Right lobe of liver (tissue), 6 donors: ENCODE results near the gene THRA. TPM values are rescaled to one million over a fixed set of nuclear protein-coding genes. Genes with fewer than 3 reads are reported as not detected.
A peak's percentile ranks its signal among the peaks of the same experiment; 100 is the strongest.

ENCODE experiments used
- ATAC-seq, 4 donors: fragments of 200-7000 bp; cut with Tn5 transposase; one replicate each; pipeline ENCODE4 v1.9.1; 2020; ENCODE audit warnings: mild to moderate bottlenecking in 4 of 4, moderate library complexity in 4 of 4
- DNase-seq, 3 donors: peaks; one replicate each; pipeline ENCODE4 v3.0.0-alpha.2; 2020
- H3K27ac ChIP-seq, 3 donors: fragments of 200-600 bp; one replicate each; pipeline ENCODE4 v1.8.0; 2022
- H3K27me3 ChIP-seq, 2 donors: fragments of 200-600 bp; one replicate each; pipeline ENCODE4 v1.8.0; 2022
- H3K36me3 ChIP-seq, 4 donors: fragments of 200-600 bp; sonication (generic) in 1 of 4; one replicate each; pipeline versions ENCODE4 v1.5.1 to v1.8.0; 2017 to 2022; ENCODE audit warnings: control low read depth in 1 of 4
- H3K4me1 ChIP-seq, 4 donors: fragments of 200-600 bp; sonication (generic) in 1 of 4; one replicate each; pipeline versions ENCODE4 v1.5.1 to v1.8.0; 2017 to 2022; ENCODE audit warnings: control low read depth in 1 of 4
- H3K4me3 ChIP-seq, 3 donors: fragments of 200-600 bp; one replicate each; pipeline ENCODE4 v1.8.0; 2022
- H3K9me3 ChIP-seq, 4 donors: fragments of 200-600 bp; sonication (generic) in 1 of 4; one replicate each; pipeline versions ENCODE4 v1.5.1 to v1.8.0; 2017 to 2022; ENCODE audit warnings: control low read depth in 1 of 4
- POLR2A ChIP-seq: fragments of 450-650 bp; IDR thresholded peaks from one replicate; pipeline ENCODE4 v1.6.1; 2017; ENCODE audit warnings: antibody characterized with exemption, mild to moderate bottlenecking
- WGBS: methylation state at CpG from one replicate; pipeline ENCODE4 v1.1.6; 2018; ENCODE audit warnings: low coverage, low lambda C conversion rate; ENCODE audit not compliant: insufficient coverage; ENCODE audit errors: missing lambda C conversion rate; 5-methylcytosine and 5-hydroxymethylcytosine counted together
- intact Hi-C, 2 donors: fragments of 100-400 bp; cut with DNase I; formaldehyde crosslinking; loops; one replicate each; pipeline versions ENCODE4 v1.11.2 to v1.14.1; 2022
- total RNA-seq, 6 experiments: library from RNA; depleted of rRNA in 2 of 6; stranded (reverse); fragments of >200 nt in 2 of 6; fragmentation: NEBNext Ultra II Directional in 3 of 6; extraction: Animal tissue kit (Norgen Biotek cat#: 25700) in 3 of 6; gene quantifications; one replicate each; pipeline versions ENCODE4 v1.1.0 to v1.2.4, GENCODE V29; 2016 to 2023
- TF ChIP-seq, protein P1 (sequence below), 4 donors: fragments of 200-600 bp in 3 of 4; fragments of 450-650 bp in 1 of 4; IDR thresholded peaks; one replicate each; pipeline versions ENCODE4 v1.5.1 to v1.8.0; 2016 to 2022; ENCODE audit warnings: antibody characterized with exemption in 4 of 4, mild to moderate bottlenecking in 2 of 4
- donor health status: DM: no; HTN: yes; CAD: no.
- donor health status: DM: no; HTN: no; CAD: no.
- donor health status: DM: no; HTN: no; CAD: no.
- donor health status: DM: no; HTN: yes; CAD: no.
- donor health status: DM: no; HTN: yes; CAD: no.

The THRA gene
- total RNA-seq, 6 experiments from 2014 or later, result 3.7 to 9.4 (median 7.7) TPM

DNA sequence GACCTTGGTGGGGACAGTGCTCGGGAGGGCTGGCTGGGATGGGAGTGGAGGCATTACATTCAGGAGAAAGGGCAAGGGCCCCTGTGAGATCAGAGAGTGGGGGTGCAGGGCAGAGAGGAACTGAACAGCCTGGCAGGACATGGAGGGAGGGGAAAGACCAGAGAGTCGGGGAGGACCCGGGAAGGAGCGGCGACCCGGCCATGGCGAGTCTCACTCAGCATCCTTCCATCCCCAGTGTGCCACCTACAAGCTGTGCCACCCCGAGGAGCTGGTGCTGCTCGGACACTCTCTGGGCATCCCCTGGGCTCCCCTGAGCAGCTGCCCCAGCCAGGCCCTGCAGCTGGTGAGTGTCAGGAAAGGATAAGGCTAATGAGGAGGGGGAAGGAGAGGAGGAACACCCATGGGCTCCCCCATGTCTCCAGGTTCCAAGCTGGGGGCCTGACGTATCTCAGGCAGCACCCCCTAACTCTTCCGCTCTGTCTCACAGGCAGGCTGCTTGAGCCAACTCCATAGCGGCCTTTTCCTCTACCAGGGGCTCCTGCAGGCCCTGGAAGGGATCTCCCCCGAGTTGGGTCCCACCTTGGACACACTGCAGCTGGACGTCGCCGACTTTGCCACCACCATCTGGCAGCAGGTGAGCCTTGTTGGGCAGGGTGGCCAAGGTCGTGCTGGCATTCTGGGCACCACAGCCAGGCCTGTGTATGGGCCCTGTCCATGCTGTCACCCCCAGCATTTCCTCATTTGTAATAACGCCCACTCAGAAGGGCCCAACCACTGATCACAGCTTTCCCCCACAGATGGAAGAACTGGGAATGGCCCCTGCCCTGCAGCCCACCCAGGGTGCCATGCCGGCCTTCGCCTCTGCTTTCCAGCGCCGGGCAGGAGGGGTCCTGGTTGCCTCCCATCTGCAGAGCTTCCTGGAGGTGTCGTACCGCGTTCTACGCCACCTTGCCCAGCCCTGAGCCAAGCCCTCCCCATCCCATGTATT lies 46.5 kb upstream of the THRA start:
- H3K27me3 ChIP-seq, result no peaks in the 10 kb centered on the region
- no peak for DNase-seq
- H3K27ac ChIP-seq, result no peak overlapping the region
- WGBS, result 65% methylated on average over 12 of the region's 26 CpGs
- ATAC-seq, result no peak
- no peaks in the 10 kb centered on the region for H3K9me3 ChIP-seq
- H3K4me3 ChIP-seq, result no peak overlapping the region
- TF ChIP-seq, protein P1, sequence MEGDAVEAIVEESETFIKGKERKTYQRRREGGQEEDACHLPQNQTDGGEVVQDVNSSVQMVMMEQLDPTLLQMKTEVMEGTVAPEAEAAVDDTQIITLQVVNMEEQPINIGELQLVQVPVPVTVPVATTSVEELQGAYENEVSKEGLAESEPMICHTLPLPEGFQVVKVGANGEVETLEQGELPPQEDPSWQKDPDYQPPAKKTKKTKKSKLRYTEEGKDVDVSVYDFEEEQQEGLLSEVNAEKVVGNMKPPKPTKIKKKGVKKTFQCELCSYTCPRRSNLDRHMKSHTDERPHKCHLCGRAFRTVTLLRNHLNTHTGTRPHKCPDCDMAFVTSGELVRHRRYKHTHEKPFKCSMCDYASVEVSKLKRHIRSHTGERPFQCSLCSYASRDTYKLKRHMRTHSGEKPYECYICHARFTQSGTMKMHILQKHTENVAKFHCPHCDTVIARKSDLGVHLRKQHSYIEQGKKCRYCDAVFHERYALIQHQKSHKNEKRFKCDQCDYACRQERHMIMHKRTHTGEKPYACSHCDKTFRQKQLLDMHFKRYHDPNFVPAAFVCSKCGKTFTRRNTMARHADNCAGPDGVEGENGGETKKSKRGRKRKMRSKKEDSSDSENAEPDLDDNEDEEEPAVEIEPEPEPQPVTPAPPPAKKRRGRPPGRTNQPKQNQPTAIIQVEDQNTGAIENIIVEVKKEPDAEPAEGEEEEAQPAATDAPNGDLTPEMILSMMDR (IDR thresholded peaks at IDR 0.05), result no peak
- TF ChIP-seq POLR2A, result no peak
- H3K36me3 ChIP-seq, result peaks cover 0 to 8% (median 2%) of the 10 kb centered on the region in 4 donors
- intact Hi-C loops, result loop anchor here (10.0 kb wide), 4 partner anchors 59 to 179 kb away; partner anchors contain the start of gene RAPGEFL1 (in 1 of the 2)
- H3K4me1 ChIP-seq, result no peaks in the 10 kb centered on the region

GRCh38 chr17:40017422-40018080 lies 45.2 kb upstream of the THRA start:
- intact Hi-C loops, result loop anchor here (10.0 kb wide), 4 partner anchors 57 to 177 kb away; partner anchors contain the start of gene RAPGEFL1 (in 1 of the 2)
- H3K4me1 ChIP-seq, result no peaks in the 10 kb centered on the region
- peak in 2 of 4 donors; percentile 6 to 18 for ATAC-seq

GRCh38 chr17:40018211-40019121 lies 44.3 kb upstream of the THRA start:
- Histone ChIP-seq H3K9me3 (no peaks in the 10 kb centered on the region), H3K4me3 (no peak overlapping the region), H3K4me1 (peaks cover 0 to 2% (median 0%) of the 10 kb centered on the region in 4 donors), H3K27ac (no peak overlapping the region), H3K36me3 (peaks cover 0 to 21% (median 8%) of the 10 kb centered on the region in 4 donors), H3K27me3 (no peaks in the 10 kb centered on the region)
- TF ChIP-seq, protein P1 (IDR thresholded peaks at IDR 0.05), result no peak
- TF ChIP-seq POLR2A, result no peak
- intact Hi-C loops, result loop anchor here (10.0 kb wide), 4 partner anchors 56 to 176 kb away; partner anchors contain the start of gene RAPGEFL1 (in 1 of the 2)
- DNase-seq (peak in 1 of 3 donors; percentile 45), ATAC-seq (peak in 2 of 4 donors; percentile 14 to 20)
- 51% methylated on average over 5 of the region's 15 CpGs for WGBS

More at GRCh38 chr17:40017422-40018080, 45.2 kb upstream of the THRA start:
- DNase-seq, result no peak
- Histone ChIP-seq H3K27ac (peak overlapping the region in 1 of 3 donors; percentile 18), H3K27me3 (no peaks in the 10 kb centered on the region), H3K9me3 (no peaks in the 10 kb centered on the region), H3K36me3 (peaks cover 0 to 18% (median 8%) of the 10 kb centered on the region in 4 donors), H3K4me3 (no peak overlapping the region)
- TF ChIP-seq POLR2A, result no peak
- TF ChIP-seq, protein P1 (IDR thresholded peaks at IDR 0.05), result no peak
- WGBS, result 59% methylated on average over 14 of the region's 15 CpGs
